HTERT RPE-1 (cell line): ENCODE results near the gene ADAM15.

Source experiments
- in situ Hi-C: fragments of 300-500 bp; cut with MboI; formaldehyde crosslinking; loops from 4 replicates; pipeline ENCODE4 v1.14.3; 2020; ENCODE audit warnings: low sequenced_read_pairs

ADAM15 gene

GRCh38 chr1:155083865-155084721 lies 33.0 kb downstream of the ADAM15 start:
- in situ Hi-C loops = no loop called here

- in situ Hi-C loops = no loop called here
These were observed 33.8 kb downstream of the ADAM15 start for GRCh38 chr1:155084722-155085503.

GRCh38 chr1:155085504-155086127 lies 34.5 kb downstream of the ADAM15 start:
- in situ Hi-C loops = no loop called here

GRCh38 chr1:155086128-155086741 lies 35.1 kb downstream of the ADAM15 start:
- in situ Hi-C loops = no loop called here

- in situ Hi-C loops = no loop called here
These were observed 35.9 kb downstream of the ADAM15 start for GRCh38 chr1:155086856-155087535.

GRCh38 chr1:155091071-155092051 lies 40.2 kb downstream of the ADAM15 start:
- in situ Hi-C loops = no loop called here

GRCh38 chr1:155092131-155092530 lies 41.0 kb downstream of the ADAM15 start:
- in situ Hi-C loops = no loop called here

GRCh38 chr1:155092641-155093040 lies 41.5 kb downstream of the ADAM15 start:
- in situ Hi-C loops = no loop called here

GRCh38 chr1:155093911-155094621 lies 43.0 kb downstream of the ADAM15 start:
- in situ Hi-C loops = no loop called here

- in situ Hi-C loops = no loop called here
These were observed 43.5 kb downstream of the ADAM15 start for GRCh38 chr1:155094622-155094948.

GRCh38 chr1:155099331-155099730 lies 48.2 kb downstream of the ADAM15 start:
- in situ Hi-C loops = no loop called here

GRCh38 chr1:155103325-155103724 lies 52.2 kb downstream of the ADAM15 start:
- in situ Hi-C loops = no loop called here

- in situ Hi-C loops = no loop called here
These were observed 53.8 kb downstream of the ADAM15 start for GRCh38 chr1:155104605-155105534.

GRCh38 chr1:155105604-155106011 lies 54.5 kb downstream of the ADAM15 start:
- in situ Hi-C loops = no loop called here

- in situ Hi-C loops = no loop called here
These were observed 55.7 kb downstream of the ADAM15 start for GRCh38 chr1:155106862-155107261.

GRCh38 chr1:155107309-155108264 lies 56.5 kb downstream of the ADAM15 start:
- in situ Hi-C loops = no loop called here

GRCh38 chr1:155108296-155108695 lies 57.2 kb downstream of the ADAM15 start:
- in situ Hi-C loops = no loop called here
